ENCODE measurements around the gene DLK2. TPM values are rescaled to one million over a fixed set of nuclear protein-coding genes. Genes with fewer than 3 reads are reported as not detected.

Gene DLK2
- total RNA-seq, 1 experiment from 2014 or later = 30.2 TPM

DNA sequence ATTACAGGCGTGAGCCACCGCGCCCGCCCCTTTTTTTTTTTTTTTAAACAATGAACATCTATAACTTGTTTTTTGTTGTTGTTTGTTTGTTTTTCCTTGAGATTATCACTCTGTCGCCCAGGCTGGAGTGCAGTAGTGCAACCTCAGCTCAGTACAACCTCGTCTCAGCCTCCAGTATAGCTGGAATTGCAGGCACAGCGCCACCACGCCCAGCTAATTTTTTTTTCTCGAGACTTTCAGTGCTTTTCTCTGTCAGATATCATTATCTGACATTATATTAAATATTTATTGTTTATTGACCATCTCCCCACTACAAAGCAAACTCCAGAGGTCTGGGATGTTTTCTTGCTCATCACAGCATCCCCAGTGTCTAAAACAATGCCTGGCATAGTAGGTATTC, 2.3 kb upstream of the DLK2 start:
- H3K4me3 Mint-ChIP-seq (ENCODE audit: unreplicated experiment) = no peak overlapping the region
- CTCF ChIA-PET = interaction anchor here (0.7 to 5.6 kb wide), 3 partner anchors 32 to 49 kb away, joined by 4 to 102 read pairs (median 5); no protein-coding TSS in a partner anchor
- H3K27me3 Mint-ChIP-seq (ENCODE audit: insufficient read depth, unreplicated experiment) = no peaks in the 10 kb centered on the region

GRCh38 chr6:43454696-43455530, 435 bp downstream of the DLK2 start:
- intact Hi-C loops (cut with micrococcal nuclease) = loop anchor here (1.0 to 2.0 kb wide), 3 partner anchors 41 to 68 kb away; no protein-coding TSS in a partner anchor
- H3K27me3 Mint-ChIP-seq (ENCODE audit: insufficient read depth, unreplicated experiment) = no peaks in the 10 kb centered on the region
- CTCF ChIA-PET = interaction anchor here (0.5 to 5.6 kb wide), 13 partner anchors 10 to 72 kb away, joined by 3 to 102 read pairs (median 4); no protein-coding TSS in a partner anchor
- peak overlapping the region; percentile 83 for H3K4me3 Mint-ChIP-seq (ENCODE audit: unreplicated experiment)
- peak; percentile 78 for DNase-seq (ENCODE audit: unreplicated experiment)
- TF ChIP-seq, protein P1, sequence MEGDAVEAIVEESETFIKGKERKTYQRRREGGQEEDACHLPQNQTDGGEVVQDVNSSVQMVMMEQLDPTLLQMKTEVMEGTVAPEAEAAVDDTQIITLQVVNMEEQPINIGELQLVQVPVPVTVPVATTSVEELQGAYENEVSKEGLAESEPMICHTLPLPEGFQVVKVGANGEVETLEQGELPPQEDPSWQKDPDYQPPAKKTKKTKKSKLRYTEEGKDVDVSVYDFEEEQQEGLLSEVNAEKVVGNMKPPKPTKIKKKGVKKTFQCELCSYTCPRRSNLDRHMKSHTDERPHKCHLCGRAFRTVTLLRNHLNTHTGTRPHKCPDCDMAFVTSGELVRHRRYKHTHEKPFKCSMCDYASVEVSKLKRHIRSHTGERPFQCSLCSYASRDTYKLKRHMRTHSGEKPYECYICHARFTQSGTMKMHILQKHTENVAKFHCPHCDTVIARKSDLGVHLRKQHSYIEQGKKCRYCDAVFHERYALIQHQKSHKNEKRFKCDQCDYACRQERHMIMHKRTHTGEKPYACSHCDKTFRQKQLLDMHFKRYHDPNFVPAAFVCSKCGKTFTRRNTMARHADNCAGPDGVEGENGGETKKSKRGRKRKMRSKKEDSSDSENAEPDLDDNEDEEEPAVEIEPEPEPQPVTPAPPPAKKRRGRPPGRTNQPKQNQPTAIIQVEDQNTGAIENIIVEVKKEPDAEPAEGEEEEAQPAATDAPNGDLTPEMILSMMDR (IDR thresholded peaks at IDR 0.05; ENCODE audit: unreplicated experiment) = no peak
- no peaks in the 10 kb centered on the region for H3K9me3 Mint-ChIP-seq (ENCODE audit: unreplicated experiment)
- BruUV-seq (replicated peaks) = no TSS peak
- H3K36me3 Mint-ChIP-seq (ENCODE audit: insufficient read depth, unreplicated experiment) = peaks cover 44% of the 10 kb centered on the region
- H3K27ac Mint-ChIP-seq (ENCODE audit: low read depth, unreplicated experiment) = peak overlapping the region; percentile 27
- POLR2A ChIA-PET = interaction anchor here (0.5 to 6.5 kb wide), 12 partner anchors 11 to 85 kb away, joined by 3 to 138 read pairs (median 8); partner anchors contain the start of genes ABCC10, LRRC73, POLR1C and TJAP1
- H3K4me1 Mint-ChIP-seq (ENCODE audit: insufficient read depth, unreplicated experiment) = peaks cover 15% of the 10 kb centered on the region

More for the DNA sequence above, 2.3 kb upstream of the DLK2 start:
- BruUV-seq (replicated peaks) = no TSS peak
- intact Hi-C loops (cut with micrococcal nuclease) = no loop called here
- DNase-seq (ENCODE audit: unreplicated experiment) = no peak
- H3K27ac Mint-ChIP-seq (ENCODE audit: low read depth, unreplicated experiment) = no peak overlapping the region
- no peaks in the 10 kb centered on the region for H3K9me3 Mint-ChIP-seq (ENCODE audit: unreplicated experiment)
- TF ChIP-seq, protein P1 (IDR thresholded peaks at IDR 0.05; ENCODE audit: unreplicated experiment) = no peak
- H3K4me1 Mint-ChIP-seq (ENCODE audit: insufficient read depth, unreplicated experiment) = peaks cover 15% of the 10 kb centered on the region
- H3K36me3 Mint-ChIP-seq (ENCODE audit: insufficient read depth, unreplicated experiment) = peaks cover 19% of the 10 kb centered on the region
- POLR2A ChIA-PET = interaction anchor here (0.8 to 6.5 kb wide), 4 partner anchors 24 to 284 kb away, joined by 3 to 138 read pairs (median 10); no protein-coding TSS in a partner anchor

- DNase-seq (ENCODE audit: unreplicated experiment) = no peak
- TF ChIP-seq, protein P1 (IDR thresholded peaks at IDR 0.05; ENCODE audit: unreplicated experiment) = peak; percentile 89
- Mint-ChIP-seq H3K36me3 (ENCODE audit: insufficient read depth, unreplicated experiment) (peaks cover 45% of the 10 kb centered on the region), H3K9me3 (ENCODE audit: unreplicated experiment) (no peaks in the 10 kb centered on the region), H3K27ac (ENCODE audit: low read depth, unreplicated experiment) (peak overlapping the region; percentile 27), H3K4me1 (ENCODE audit: insufficient read depth, unreplicated experiment) (peaks cover 15% of the 10 kb centered on the region), H3K4me3 (ENCODE audit: unreplicated experiment) (peak overlapping the region; percentile 83), H3K27me3 (ENCODE audit: insufficient read depth, unreplicated experiment) (no peaks in the 10 kb centered on the region)
- BruUV-seq (replicated peaks) = no TSS peak
- POLR2A ChIA-PET = interaction anchor here (0.7 to 6.5 kb wide), 6 partner anchors 15 to 85 kb away, joined by 3 to 138 read pairs (median 12); partner anchors contain the start of genes TJAP1 and ZNF318
- CTCF ChIA-PET = interaction anchor here (0.7 to 5.6 kb wide), 17 partner anchors 10 to 225 kb away, joined by 3 to 102 read pairs (median 4); partner anchors contain the start of gene DNPH1
- intact Hi-C loops (cut with micrococcal nuclease) = loop anchor here (1.0 to 2.0 kb wide), 3 partner anchors 42 to 67 kb away; no protein-coding TSS in a partner anchor
Measured at GRCh38 chr6:43454290-43454695, 1.1 kb downstream of the DLK2 start.

- no peak for DNase-seq (ENCODE audit: unreplicated experiment)
- TF ChIP-seq, protein P1 (IDR thresholded peaks at IDR 0.05; ENCODE audit: unreplicated experiment) = no peak
- H3K36me3 Mint-ChIP-seq (ENCODE audit: insufficient read depth, unreplicated experiment) = peaks cover 45% of the 10 kb centered on the region
- peaks cover 15% of the 10 kb centered on the region for H3K4me1 Mint-ChIP-seq (ENCODE audit: insufficient read depth, unreplicated experiment)
- intact Hi-C loops (cut with micrococcal nuclease) = loop anchor here (1.0 to 2.0 kb wide), 3 partner anchors 42 to 67 kb away; no protein-coding TSS in a partner anchor
- H3K9me3 Mint-ChIP-seq (ENCODE audit: unreplicated experiment) = no peaks in the 10 kb centered on the region
- peak overlapping the region; percentile 83 for H3K4me3 Mint-ChIP-seq (ENCODE audit: unreplicated experiment)
- POLR2A ChIA-PET = interaction anchor here (0.7 to 6.5 kb wide), 6 partner anchors 14 to 84 kb away, joined by 3 to 138 read pairs (median 12); partner anchors contain the start of genes TJAP1 and ZNF318
- CTCF ChIA-PET = interaction anchor here (0.7 to 5.6 kb wide), 17 partner anchors 9 to 225 kb away, joined by 3 to 102 read pairs (median 4); partner anchors contain the start of gene DNPH1
- H3K27ac Mint-ChIP-seq (ENCODE audit: low read depth, unreplicated experiment) = peak overlapping the region; percentile 10
- H3K27me3 Mint-ChIP-seq (ENCODE audit: insufficient read depth, unreplicated experiment) = no peaks in the 10 kb centered on the region
- no TSS peak for BruUV-seq (replicated peaks)
Measured at GRCh38 chr6:43453831-43454230, 1.5 kb downstream of the DLK2 start.

Measured in MCF 10A (cell line).